GM12874 (cell line): ENCODE results near the gene TDRD7.

ENCODE experiments used
- TF ChIP-seq, protein P1 (sequence below): IDR thresholded peaks from 2 replicates; pipeline ENCODE4 v1.5.1; 2011; ENCODE audit warnings: low read depth, mild to moderate bottlenecking, control low read depth, low read length, moderate library complexity; ENCODE audit not compliant: insufficient read depth

The TDRD7 gene

GRCh38 chr9:97521576-97522333 lies 109.9 kb downstream of the TDRD7 start:
- TF ChIP-seq, protein P1, sequence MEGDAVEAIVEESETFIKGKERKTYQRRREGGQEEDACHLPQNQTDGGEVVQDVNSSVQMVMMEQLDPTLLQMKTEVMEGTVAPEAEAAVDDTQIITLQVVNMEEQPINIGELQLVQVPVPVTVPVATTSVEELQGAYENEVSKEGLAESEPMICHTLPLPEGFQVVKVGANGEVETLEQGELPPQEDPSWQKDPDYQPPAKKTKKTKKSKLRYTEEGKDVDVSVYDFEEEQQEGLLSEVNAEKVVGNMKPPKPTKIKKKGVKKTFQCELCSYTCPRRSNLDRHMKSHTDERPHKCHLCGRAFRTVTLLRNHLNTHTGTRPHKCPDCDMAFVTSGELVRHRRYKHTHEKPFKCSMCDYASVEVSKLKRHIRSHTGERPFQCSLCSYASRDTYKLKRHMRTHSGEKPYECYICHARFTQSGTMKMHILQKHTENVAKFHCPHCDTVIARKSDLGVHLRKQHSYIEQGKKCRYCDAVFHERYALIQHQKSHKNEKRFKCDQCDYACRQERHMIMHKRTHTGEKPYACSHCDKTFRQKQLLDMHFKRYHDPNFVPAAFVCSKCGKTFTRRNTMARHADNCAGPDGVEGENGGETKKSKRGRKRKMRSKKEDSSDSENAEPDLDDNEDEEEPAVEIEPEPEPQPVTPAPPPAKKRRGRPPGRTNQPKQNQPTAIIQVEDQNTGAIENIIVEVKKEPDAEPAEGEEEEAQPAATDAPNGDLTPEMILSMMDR = no peak

DNA sequence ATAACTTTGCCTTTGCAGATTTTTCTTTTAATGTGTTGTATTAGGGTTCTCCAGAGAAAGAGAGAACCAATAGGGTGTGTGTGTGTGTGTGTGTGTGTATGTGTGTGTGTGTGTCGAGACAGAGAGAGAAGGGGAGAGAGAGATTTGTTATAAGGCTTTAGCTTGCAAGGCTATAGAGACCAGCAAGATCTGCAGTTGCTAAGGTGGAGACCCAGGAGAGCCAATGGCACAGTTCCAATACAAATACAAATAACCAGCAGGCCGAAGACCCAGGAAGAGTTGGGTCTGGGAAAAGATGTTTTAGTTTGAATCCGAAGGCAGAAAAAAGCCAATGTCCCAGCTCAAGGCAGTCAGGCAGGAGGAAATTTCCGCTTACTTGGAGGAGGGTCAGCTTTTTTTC lies 112.5 kb downstream of the TDRD7 start:
- TF ChIP-seq, protein P1 = no peak

DNA sequence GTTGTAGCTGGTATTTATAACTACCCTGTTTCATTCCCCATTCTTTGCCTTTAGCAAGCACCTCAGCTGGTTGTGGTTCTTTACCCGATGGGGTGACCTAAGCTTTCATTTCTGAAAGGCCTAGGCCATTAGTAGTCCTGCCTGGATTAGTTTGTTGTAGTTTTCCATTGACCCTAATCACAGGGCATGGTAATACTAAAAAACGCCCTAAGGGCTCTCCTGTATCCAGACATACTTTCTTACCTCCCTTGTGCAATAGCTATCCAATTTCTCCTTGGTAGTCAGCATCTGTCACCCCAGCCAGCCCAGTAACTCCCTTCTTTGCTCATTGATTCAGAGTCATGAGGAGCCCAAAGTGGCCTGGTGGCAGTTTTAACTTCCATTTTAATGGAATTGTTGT lies 113.6 kb downstream of the TDRD7 start:
- TF ChIP-seq, protein P1 = no peak

- TF ChIP-seq, protein P1 = no peak
Observed at GRCh38 chr9:97526895-97527575, 115.1 kb downstream of the TDRD7 start.

- TF ChIP-seq, protein P1 = no peak
Observed at GRCh38 chr9:97527626-97528528, 116.0 kb downstream of the TDRD7 start.

DNA sequence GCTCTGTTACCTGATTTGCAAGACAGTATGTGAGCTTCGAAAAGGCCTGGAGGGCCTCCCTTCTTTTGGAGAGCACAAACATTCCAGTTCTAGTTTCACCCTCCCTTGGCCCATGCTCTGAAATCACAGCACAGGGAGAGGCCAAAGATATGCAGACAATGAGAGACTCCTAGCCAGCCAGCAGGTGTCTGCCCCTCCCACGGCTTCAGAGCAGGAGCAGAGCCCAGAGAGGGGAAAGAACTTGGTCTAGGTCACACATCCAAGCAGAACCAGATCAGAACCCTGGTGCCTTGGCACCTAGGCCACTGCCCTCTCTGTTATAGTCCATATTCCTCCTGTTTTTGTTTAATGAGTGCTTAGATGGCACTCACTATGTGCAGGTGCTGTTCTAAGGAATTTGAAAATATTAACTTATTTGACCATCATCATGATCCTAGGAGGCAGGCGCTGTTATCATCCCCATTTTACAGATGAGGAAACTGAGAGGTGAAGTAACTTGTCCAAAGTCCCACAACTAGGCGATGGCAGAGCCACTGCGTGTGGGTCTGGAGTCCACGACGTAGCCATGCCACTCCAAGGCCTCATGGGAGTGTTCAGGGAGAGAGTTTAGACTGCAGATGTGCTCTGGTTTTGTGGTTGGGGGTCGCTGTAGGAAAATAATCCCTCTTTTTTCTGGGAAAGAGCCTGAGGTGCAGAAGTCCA lies 116.8 kb downstream of the TDRD7 start:
- TF ChIP-seq, protein P1 = no peak
